Sigmoid colon (tissue), 7 donors: ENCODE data around the gene UGT1A5. TPM values are rescaled to one million over a fixed set of nuclear protein-coding genes. Genes with fewer than 3 reads are reported as not detected.

Experiments used
- DNase-seq: peaks from one replicate; pipeline ENCODE4 v3.0.0-alpha.2; 2019
- H3K27ac ChIP-seq, 4 donors: fragments of 200-600 bp; sonication (generic); one replicate each; pipeline ENCODE4 v1.5.1; 2016 to 2019; ENCODE audit warnings: mild to moderate bottlenecking in 1 of 4
- H3K27me3 ChIP-seq, 3 donors: fragments of 200-600 bp; sonication (generic); one replicate each; pipeline ENCODE4 v1.5.1; 2019; ENCODE audit warnings: mild to moderate bottlenecking in 1 of 3
- H3K36me3 ChIP-seq, 4 donors: fragments of 200-600 bp; sonication (generic); one replicate each; pipeline ENCODE4 v1.5.1; 2016 to 2019
- H3K4me1 ChIP-seq, 4 donors: fragments of 200-600 bp; sonication (generic); one replicate each; pipeline ENCODE4 v1.5.1; 2017 to 2019
- H3K4me3 ChIP-seq, 4 donors: fragments of 200-600 bp; sonication (generic); one replicate each; pipeline ENCODE4 v1.5.1; 2017 to 2019; ENCODE audit warnings: mild to moderate bottlenecking in 2 of 4, moderate library complexity in 1 of 4
- H3K9me3 ChIP-seq, 4 donors: fragments of 200-600 bp in 3 of 4; sonication (generic) in 3 of 4; one replicate each; pipeline versions ENCODE4 v1.5.1 to v1.6.1; 2013 to 2019
- EP300 ChIP-seq, 4 donors: sonication (generic); formaldehyde crosslinking; IDR thresholded peaks; one replicate each; pipeline ENCODE4 v1.6.1; 2017; ENCODE audit warnings: antibody characterized with exemption in 4 of 4
- POLR2A ChIP-seq, 2 donors: fragments of 450-650 bp; IDR thresholded peaks; one replicate each; pipeline ENCODE4 v1.6.1; 2016; ENCODE audit warnings: antibody characterized with exemption in 2 of 2, mild to moderate bottlenecking in 2 of 2, moderate library complexity in 2 of 2
- POLR2AphosphoS5 ChIP-seq, 4 donors: sonication (generic); formaldehyde crosslinking; IDR thresholded peaks; one replicate each; pipeline ENCODE4 v1.6.1; 2017; ENCODE audit warnings: antibody characterized with exemption in 4 of 4
- WGBS, 2 donors: extraction: QIAGEN DNeasy Blood & Tissue Kit; methylation state at CpG; one replicate each; pipeline ENCODE4 v1.1.7; 2013; 5-methylcytosine and 5-hydroxymethylcytosine counted together
- intact Hi-C: fragments of 100-400 bp; cut with DNase I; formaldehyde crosslinking; loops from one replicate; pipeline ENCODE4 v1.15.1; 2023
- polyA plus RNA-seq, 3 donors: library from polyadenylated mRNA; stranded (reverse); fragments of 200-250 nt; gene quantifications; one replicate each; pipeline ENCODE4 v1.2.3, GENCODE V29; 2013
- total RNA-seq, 4 donors: library from RNA; depleted of rRNA; stranded (reverse); fragments of >200 nt; gene quantifications; one replicate each; pipeline ENCODE4 v1.1.0, GENCODE V29; 2016
- TF ChIP-seq, protein P1 (sequence below), 4 experiments: fragments of 450-650 bp in 3 of 4; fragments of 200-600 bp in 1 of 4; IDR thresholded peaks; one replicate each; pipeline ENCODE4 v1.5.1; 2016 to 2019; ENCODE audit warnings: antibody characterized with exemption in 4 of 4, mild to moderate bottlenecking in 3 of 4, moderate library complexity in 2 of 4
- donor health status: healthy with polysubstance abuse.
- donor health status: Bipolar disorder and iron deficiency.
- donor health status: healthy.

Gene UGT1A5
- total and polyA plus RNA-seq, 7 donors = 0.22 TPM; not detected in 6

DNA sequence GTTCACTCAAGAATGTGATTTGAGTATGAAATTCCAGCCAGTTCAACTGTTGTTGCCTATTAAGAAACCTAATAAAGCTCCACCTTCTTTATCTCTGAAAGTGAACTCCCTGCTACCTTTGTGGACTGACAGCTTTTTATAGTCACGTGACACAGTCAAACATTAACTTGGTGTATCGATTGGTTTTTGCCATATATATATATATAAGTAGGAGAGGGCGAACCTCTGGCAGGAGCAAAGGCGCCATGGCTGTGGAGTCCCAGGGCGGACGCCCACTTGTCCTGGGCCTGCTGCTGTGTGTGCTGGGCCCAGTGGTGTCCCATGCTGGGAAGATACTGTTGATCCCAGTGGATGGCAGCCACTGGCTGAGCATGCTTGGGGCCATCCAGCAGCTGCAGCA, 47.3 kb downstream of the UGT1A5 start, which contains the start of gene UGT1A1:
TSS of gene UGT1A1 (plus strand) at position 228 of the 400 bp plus-strand sequence. CDS start at position 246, 18 bp downstream.
- TF ChIP-seq POLR2A (IDR thresholded peaks at IDR 0.05) (no peak), POLR2AphosphoS5 (IDR thresholded peaks at IDR 0.05) (no peak), EP300 (IDR thresholded peaks at IDR 0.05) (no peak)
- TF ChIP-seq, protein P1, sequence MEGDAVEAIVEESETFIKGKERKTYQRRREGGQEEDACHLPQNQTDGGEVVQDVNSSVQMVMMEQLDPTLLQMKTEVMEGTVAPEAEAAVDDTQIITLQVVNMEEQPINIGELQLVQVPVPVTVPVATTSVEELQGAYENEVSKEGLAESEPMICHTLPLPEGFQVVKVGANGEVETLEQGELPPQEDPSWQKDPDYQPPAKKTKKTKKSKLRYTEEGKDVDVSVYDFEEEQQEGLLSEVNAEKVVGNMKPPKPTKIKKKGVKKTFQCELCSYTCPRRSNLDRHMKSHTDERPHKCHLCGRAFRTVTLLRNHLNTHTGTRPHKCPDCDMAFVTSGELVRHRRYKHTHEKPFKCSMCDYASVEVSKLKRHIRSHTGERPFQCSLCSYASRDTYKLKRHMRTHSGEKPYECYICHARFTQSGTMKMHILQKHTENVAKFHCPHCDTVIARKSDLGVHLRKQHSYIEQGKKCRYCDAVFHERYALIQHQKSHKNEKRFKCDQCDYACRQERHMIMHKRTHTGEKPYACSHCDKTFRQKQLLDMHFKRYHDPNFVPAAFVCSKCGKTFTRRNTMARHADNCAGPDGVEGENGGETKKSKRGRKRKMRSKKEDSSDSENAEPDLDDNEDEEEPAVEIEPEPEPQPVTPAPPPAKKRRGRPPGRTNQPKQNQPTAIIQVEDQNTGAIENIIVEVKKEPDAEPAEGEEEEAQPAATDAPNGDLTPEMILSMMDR (IDR thresholded peaks at IDR 0.05) = no peak
- WGBS, 2 donors = 68 to 88% methylated on average over 6 of the region's 6 CpGs

GRCh38 chr2:233761040-233761769, 48.5 kb downstream of the UGT1A5 start:
- Histone ChIP-seq H3K36me3 (no peaks in the 10 kb centered on the region), H3K27ac (no peak overlapping the region), H3K9me3 (no peaks in the 10 kb centered on the region), H3K4me1 (no peaks in the 10 kb centered on the region), H3K4me3 (no peak overlapping the region), H3K27me3 (no peaks in the 10 kb centered on the region)
- 88 to 91% methylated on average over 4 of the region's 4 CpGs for WGBS, 2 donors
- TF ChIP-seq POLR2AphosphoS5 (IDR thresholded peaks at IDR 0.05) (no peak), POLR2A (IDR thresholded peaks at IDR 0.05) (no peak), EP300 (IDR thresholded peaks at IDR 0.05) (no peak)
- TF ChIP-seq, protein P1 (IDR thresholded peaks at IDR 0.05) = no peak
- no peak for DNase-seq
- intact Hi-C loops = no loop called here

More for the DNA sequence above, 47.3 kb downstream of the UGT1A5 start, which contains the start of gene UGT1A1:
- intact Hi-C loops = no loop called here
- Histone ChIP-seq H3K27ac (no peak within 1 kb of the TSS), H3K4me3 (no peak within 1 kb of the TSS), H3K27me3 (no peaks in the 10 kb centered on the region), H3K9me3 (no peaks in the 10 kb centered on the region), H3K4me1 (no peaks in the 10 kb centered on the region), H3K36me3 (no peaks in the 10 kb centered on the region)
- DNase-seq = no peak

DNA sequence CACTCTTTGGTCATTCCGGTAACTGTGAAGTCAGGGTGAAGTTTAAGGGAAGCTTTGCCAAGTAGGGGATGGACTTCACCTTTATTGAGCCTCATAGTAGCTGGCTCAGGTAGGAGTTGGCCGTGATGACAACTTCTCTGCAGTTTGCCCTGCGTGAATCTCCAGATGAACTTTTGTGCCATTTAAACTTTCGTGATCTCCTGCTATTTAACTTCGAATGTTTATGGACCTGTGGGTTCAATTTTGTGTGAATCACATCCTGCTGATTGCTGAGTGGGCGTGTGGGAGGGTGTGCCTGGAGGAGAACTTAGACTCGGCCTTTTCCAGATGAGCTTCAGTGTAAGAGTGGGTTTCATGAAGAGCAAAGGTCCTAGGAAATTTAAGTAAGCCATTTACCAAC, 51.6 kb downstream of the UGT1A5 start:
- WGBS, 2 donors = 12 to 58% methylated on average over 7 of the region's 7 CpGs

GRCh38 chr2:233764761-233765160, 52.1 kb downstream of the UGT1A5 start:
- H3K9me3 ChIP-seq = no peaks in the 10 kb centered on the region
- H3K27ac ChIP-seq = no peak overlapping the region
- H3K4me3 ChIP-seq = no peak overlapping the region
- DNase-seq = no peak
- TF ChIP-seq, protein P1 (IDR thresholded peaks at IDR 0.05) = no peak
- TF ChIP-seq EP300 (IDR thresholded peaks at IDR 0.05) (no peak), POLR2A (IDR thresholded peaks at IDR 0.05) (no peak), POLR2AphosphoS5 (IDR thresholded peaks at IDR 0.05) (no peak)
- no peaks in the 10 kb centered on the region for H3K27me3 ChIP-seq
- H3K4me1 ChIP-seq = no peaks in the 10 kb centered on the region
- no peaks in the 10 kb centered on the region for H3K36me3 ChIP-seq
- intact Hi-C loops = no loop called here
- 69 to 74% methylated on average over 3 of the region's 3 CpGs for WGBS, 2 donors

More for the DNA sequence above, 51.6 kb downstream of the UGT1A5 start:
- DNase-seq = no peak
- intact Hi-C loops = no loop called here
- no peaks in the 10 kb centered on the region for H3K9me3 ChIP-seq
- H3K27ac ChIP-seq = no peak overlapping the region
- no peaks in the 10 kb centered on the region for H3K4me1 ChIP-seq
- TF ChIP-seq, protein P1 (IDR thresholded peaks at IDR 0.05) = no peak
- no peak for TF ChIP-seq EP300 (IDR thresholded peaks at IDR 0.05)
- no peak for TF ChIP-seq POLR2A (IDR thresholded peaks at IDR 0.05)
- TF ChIP-seq POLR2AphosphoS5 (IDR thresholded peaks at IDR 0.05) = no peak
- H3K36me3 ChIP-seq = no peaks in the 10 kb centered on the region
- H3K27me3 ChIP-seq = no peaks in the 10 kb centered on the region
- no peak overlapping the region for H3K4me3 ChIP-seq
